NCI-H2196 (cell line): ENCODE data around the gene KRTAP22-1.

Source experiments
- DNase-seq: peaks from one replicate; lab custom pipeline; 2025; ENCODE audit not compliant: unreplicated experiment; lab: John Stamatoyannopoulos, UW

KRTAP22-1 gene

GRCh38 chr21:30600787-30601186 lies at the start of gene KRTAP22-1:
TSS of gene KRTAP22-1 (plus strand) at chr21:30601087.
- no peak for DNase-seq

GRCh38 chr21:30552782-30553181 lies 48.1 kb upstream of the KRTAP22-1 start:
- DNase-seq = no peak

- no peak for DNase-seq
Observed at GRCh38 chr21:30555095-30555494, 45.8 kb upstream of the KRTAP22-1 start.

- DNase-seq = no peak
Observed at GRCh38 chr21:30561264-30561895, 39.5 kb upstream of the KRTAP22-1 start, which contains the start of gene KRTAP19-7. TSS of gene KRTAP19-7 (minus strand) at chr21:30561314. CDS start at chr21:30561289, 25 bp downstream.

- DNase-seq = no peak
Observed at GRCh38 chr21:30561957-30562356, 38.9 kb upstream of the KRTAP22-1 start.

- DNase-seq = no peak
Observed at GRCh38 chr21:30563072-30563471, 37.8 kb upstream of the KRTAP22-1 start.

GRCh38 chr21:30563630-30564029 lies 37.3 kb upstream of the KRTAP22-1 start:
- DNase-seq = no peak

GRCh38 chr21:30567617-30568016 lies 33.3 kb upstream of the KRTAP22-1 start:
- DNase-seq = no peak

- DNase-seq = no peak
Observed at GRCh38 chr21:30577766-30578165, 23.1 kb upstream of the KRTAP22-1 start.

- DNase-seq = no peak
Observed at GRCh38 chr21:30579346-30579745, 21.5 kb upstream of the KRTAP22-1 start.

- no peak for DNase-seq
Observed at GRCh38 chr21:30580132-30580531, 20.8 kb upstream of the KRTAP22-1 start.

- no peak for DNase-seq
Observed at GRCh38 chr21:30582870-30583269, 18.0 kb upstream of the KRTAP22-1 start.

- no peak for DNase-seq
Observed at GRCh38 chr21:30590297-30590696, 10.6 kb upstream of the KRTAP22-1 start, which contains the start of gene KRTAP22-2. TSS of gene KRTAP22-2 (minus strand) at chr21:30590397.

- no peak for DNase-seq
Observed at GRCh38 chr21:30592140-30592539, 8.7 kb upstream of the KRTAP22-1 start, which contains the start of gene KRTAP6-3. TSS of gene KRTAP6-3 (plus strand) at chr21:30592440. CDS start at chr21:30592446, 6 bp downstream.

GRCh38 chr21:30598802-30599201 lies 2.1 kb upstream of the KRTAP22-1 start, which contains the start of gene KRTAP6-2:
TSS of gene KRTAP6-2 (minus strand) at chr21:30598902. CDS start at chr21:30598874, 28 bp downstream.
- no peak for DNase-seq

GRCh38 chr21:30605968-30606367 lies 5.1 kb downstream of the KRTAP22-1 start:
- DNase-seq = no peak

GRCh38 chr21:30612132-30612531 lies 11.2 kb downstream of the KRTAP22-1 start:
- no peak for DNase-seq

- DNase-seq = no peak
Observed at GRCh38 chr21:30613836-30614235, 12.9 kb downstream of the KRTAP22-1 start, which contains the start of gene KRTAP6-1. TSS of gene KRTAP6-1 (minus strand) at chr21:30613930. CDS start at chr21:30613904, 26 bp downstream.

GRCh38 chr21:30615199-30615598 lies 14.3 kb downstream of the KRTAP22-1 start:
- DNase-seq = no peak

GRCh38 chr21:30616125-30616524 lies 15.2 kb downstream of the KRTAP22-1 start, which contains the start of gene KRTAP20-1:
TSS of gene KRTAP20-1 (plus strand) at chr21:30616425. CDS start at chr21:30616455, 30 bp downstream.
- DNase-seq = no peak

GRCh38 chr21:30620080-30620479 lies 19.2 kb downstream of the KRTAP22-1 start:
- DNase-seq = no peak

- no peak for DNase-seq
Observed at GRCh38 chr21:30620522-30620921, 19.6 kb downstream of the KRTAP22-1 start, which contains the start of gene KRTAP20-4. TSS of gene KRTAP20-4 (plus strand) at chr21:30620627.
